Activated naive CD4-positive, alpha-beta T cell treated with anti-CD3 and anti-CD28 coated beads, Interleukin-2, amount 50 U/mL, for 72 hours (primary cell): ENCODE data around the gene BNIP1. TPM values are rescaled to one million over a fixed set of nuclear protein-coding genes. Genes with fewer than 3 reads are reported as not detected.
"Not testable (repeated sequence)": the region's sequence is repeated elsewhere in the genome, so short reads cannot be mapped to it uniquely, and the experiment has no call there.

Experiments used
- ATAC-seq, 2 donors: fragments of 150-1000 bp; cut with Tn5 transposase; 2 replicates each; pipeline ENCODE4 v1.10.0; 2021; ENCODE audit warnings: mild to moderate bottlenecking in 2 of 2, moderate library complexity in 2 of 2
- DNase-seq, 2 donors: peaks; one replicate each; pipeline ENCODE4 v3.0.0; 2021 to 2022; ENCODE audit warnings: low spot score in 2 of 2
- H3K27ac Mint-ChIP-seq, 2 donors: one replicate each; pipeline ENCODE4 v1.8.0; 2022; ENCODE audit warnings: mild to moderate bottlenecking in 2 of 2, mixed read lengths in 2 of 2
- H3K36me3 Mint-ChIP-seq, 2 donors: one replicate each; pipeline ENCODE4 v1.8.0; 2022; ENCODE audit warnings: mixed read lengths in 2 of 2
- H3K9me3 Mint-ChIP-seq, 2 donors: one replicate each; pipeline ENCODE4 v1.8.0; 2022; ENCODE audit warnings: mixed read lengths in 2 of 2
- total RNA-seq, 2 donors: library from RNA; stranded (reverse); gene quantifications; one replicate each; pipeline ENCODE4 v1.2.3, GENCODE V29; 2022

The BNIP1 gene
- total RNA-seq = 10 to 100 TPM; 19.1 to 31.4 TPM

- H3K27ac Mint-ChIP-seq = peak within 1 kb of the TSS; percentile 98 to 99
- peak; percentile 94 to 98 for DNase-seq
- no peaks in the 10 kb centered on the region for H3K9me3 Mint-ChIP-seq
- ATAC-seq = peak; percentile 95 to 97
- peaks cover 3 to 24% of the 10 kb centered on the region in 2 donors for H3K36me3 Mint-ChIP-seq
These were observed at the start of gene BNIP1 for GRCh38 chr5:173144200-173145176. Gene BNIP1, plus strand, starts transcription at chr5:173144531. Its CDS starts 15 bp downstream, at chr5:173144546.

GRCh38 chr5:173098787-173099186 is 45.5 kb upstream of the BNIP1 start:
- no peak for ATAC-seq
- DNase-seq = no peak
- H3K27ac Mint-ChIP-seq = peak overlapping the region in 1 of 2 donors; percentile 32
- H3K36me3 Mint-ChIP-seq = peaks cover 9 to 23% of the 10 kb centered on the region in 2 donors
- peaks cover 4 to 7% of the 10 kb centered on the region in 2 donors for H3K9me3 Mint-ChIP-seq

GRCh38 chr5:173099461-173099860 is 44.9 kb upstream of the BNIP1 start:
- no peak for ATAC-seq
- Mint-ChIP-seq H3K27ac (peak overlapping the region in 1 of 2 donors; percentile 32), H3K9me3 (peaks cover 4 to 7% of the 10 kb centered on the region in 2 donors), H3K36me3 (peaks cover 9 to 23% of the 10 kb centered on the region in 2 donors)
- no peak for DNase-seq

- Mint-ChIP-seq H3K36me3 (peaks cover 9 to 23% of the 10 kb centered on the region in 2 donors), H3K9me3 (peaks cover 4 to 7% of the 10 kb centered on the region in 2 donors), H3K27ac (no peak overlapping the region)
- ATAC-seq (peak in 1 of 2 donors; percentile 28), DNase-seq (no peak)
These were observed 43.1 kb upstream of the BNIP1 start for GRCh38 chr5:173101245-173101644.

- Mint-ChIP-seq H3K9me3 (peaks cover 4 to 7% of the 10 kb centered on the region in 2 donors), H3K27ac (peak overlapping the region in 1 of 2 donors; percentile 16), H3K36me3 (peaks cover 9 to 23% of the 10 kb centered on the region in 2 donors)
- DNase-seq = no peak
- ATAC-seq = no peak
These were observed 40.9 kb upstream of the BNIP1 start for GRCh38 chr5:173103411-173103810.

GRCh38 chr5:173108914-173109313 is 35.4 kb upstream of the BNIP1 start:
- DNase-seq (no peak), ATAC-seq (peak in 1 of 2 donors; percentile 51)
- Mint-ChIP-seq H3K27ac (peak overlapping the region; percentile 12 to 36), H3K36me3 (no peaks in the 10 kb centered on the region), H3K9me3 (no peaks in the 10 kb centered on the region)

- H3K27ac Mint-ChIP-seq = peak overlapping the region in 1 of 2 donors; percentile 36
- peaks cover 0 to 6% of the 10 kb centered on the region in 2 donors for H3K9me3 Mint-ChIP-seq
- ATAC-seq = peak; percentile 13 to 24
- no peak for DNase-seq
- H3K36me3 Mint-ChIP-seq = peaks cover 0 to 9% of the 10 kb centered on the region in 2 donors
These were observed 29.8 kb upstream of the BNIP1 start for GRCh38 chr5:173114536-173114935.

- ATAC-seq (no peak), DNase-seq (no peak)
- H3K9me3 Mint-ChIP-seq = peaks cover 0 to 7% of the 10 kb centered on the region in 2 donors
- no peak overlapping the region for H3K27ac Mint-ChIP-seq
- H3K36me3 Mint-ChIP-seq = peaks cover 4 to 17% of the 10 kb centered on the region in 2 donors
These were observed 24.6 kb upstream of the BNIP1 start for GRCh38 chr5:173119719-173120118.

- Mint-ChIP-seq H3K9me3 (peaks cover 0 to 7% of the 10 kb centered on the region in 2 donors), H3K27ac (no peak overlapping the region), H3K36me3 (peaks cover 4 to 8% of the 10 kb centered on the region in 2 donors)
- no peak for DNase-seq
- ATAC-seq = no peak
These were observed 20.9 kb upstream of the BNIP1 start for GRCh38 chr5:173123416-173123815.

GRCh38 chr5:173132166-173132565 is 12.2 kb upstream of the BNIP1 start:
- ATAC-seq, H3K27ac Mint-ChIP-seq, DNase-seq, H3K9me3 Mint-ChIP-seq, H3K36me3 Mint-ChIP-seq: not testable (repeated sequence)

- H3K9me3 Mint-ChIP-seq = no peaks in the 10 kb centered on the region
- no peak overlapping the region for H3K27ac Mint-ChIP-seq
- ATAC-seq = no peak
- no peak for DNase-seq
- no peaks in the 10 kb centered on the region for H3K36me3 Mint-ChIP-seq
These were observed 5.6 kb upstream of the BNIP1 start for GRCh38 chr5:173138707-173139106.

- DNase-seq (no peak), ATAC-seq (no peak)
- peak overlapping the region; percentile 25 to 48 for H3K27ac Mint-ChIP-seq
- H3K36me3 Mint-ChIP-seq = no peaks in the 10 kb centered on the region
- no peaks in the 10 kb centered on the region for H3K9me3 Mint-ChIP-seq
These were observed 4.7 kb upstream of the BNIP1 start for GRCh38 chr5:173139631-173140030.

GRCh38 chr5:173140769-173141168 is 3.6 kb upstream of the BNIP1 start:
- H3K9me3 Mint-ChIP-seq = no peaks in the 10 kb centered on the region
- DNase-seq = no peak
- H3K36me3 Mint-ChIP-seq = peaks cover 0 to 4% of the 10 kb centered on the region in 2 donors
- ATAC-seq = no peak
- H3K27ac Mint-ChIP-seq = no peak overlapping the region

- Mint-ChIP-seq H3K9me3 (no peaks in the 10 kb centered on the region), H3K27ac (peak overlapping the region in 1 of 2 donors; percentile 99), H3K36me3 (peaks cover 0 to 15% of the 10 kb centered on the region in 2 donors)
- DNase-seq = no peak
- ATAC-seq = no peak
These were observed 764 bp upstream of the BNIP1 start for GRCh38 chr5:173143567-173143966.

- Mint-ChIP-seq H3K27ac (no peak overlapping the region), H3K9me3 (no peaks in the 10 kb centered on the region), H3K36me3 (peaks cover 4 to 33% of the 10 kb centered on the region in 2 donors)
- ATAC-seq = no peak
- DNase-seq = no peak
These were observed 4.0 kb downstream of the BNIP1 start for GRCh38 chr5:173148354-173148753.

GRCh38 chr5:173152547-173152946 is 8.2 kb downstream of the BNIP1 start:
- DNase-seq = no peak
- Mint-ChIP-seq H3K9me3 (no peaks in the 10 kb centered on the region), H3K36me3 (peaks cover 9 to 24% of the 10 kb centered on the region in 2 donors), H3K27ac (no peak overlapping the region)
- no peak for ATAC-seq

- DNase-seq (no peak), ATAC-seq (no peak)
- H3K27ac Mint-ChIP-seq = peak overlapping the region in 1 of 2 donors; percentile 35
- H3K36me3 Mint-ChIP-seq = peaks cover 9 to 16% of the 10 kb centered on the region in 2 donors
- H3K9me3 Mint-ChIP-seq = no peaks in the 10 kb centered on the region
These were observed 9.5 kb downstream of the BNIP1 start for GRCh38 chr5:173153842-173154241.
